ENCODE measurements around the gene MAMLD1.
A peak's percentile ranks its signal among the peaks of the same experiment; 100 is the strongest.

Gene MAMLD1

GRCh38 chrX:150358651-150359050, 4.5 kb upstream of the MAMLD1 start:
- DNase-seq = no peak

- DNase-seq = no peak
Observed at GRCh38 chrX:150360331-150360730, 2.8 kb upstream of the MAMLD1 start.

- DNase-seq = no peak
Observed at GRCh38 chrX:150361070-150361776, 1.9 kb upstream of the MAMLD1 start.

GRCh38 chrX:150361777-150362351, 1.3 kb upstream of the MAMLD1 start:
- peak; percentile 35 for DNase-seq

GRCh38 chrX:150363561-150364346, 637 bp downstream of the MAMLD1 start:
- peak; percentile 35 for DNase-seq

GRCh38 chrX:150364347-150365050, 1.4 kb downstream of the MAMLD1 start:
- DNase-seq = no peak

GRCh38 chrX:150365051-150365989, 2.2 kb downstream of the MAMLD1 start:
- DNase-seq = peak; percentile 14

GRCh38 chrX:150365990-150366911, 3.1 kb downstream of the MAMLD1 start:
- no peak for DNase-seq

- DNase-seq = no peak
Observed at GRCh38 chrX:150366951-150367545, 3.9 kb downstream of the MAMLD1 start.

GRCh38 chrX:150370589-150371312, 7.6 kb downstream of the MAMLD1 start:
- no peak for DNase-seq

GRCh38 chrX:150371877-150372276, 8.8 kb downstream of the MAMLD1 start:
- no peak for DNase-seq

GRCh38 chrX:150372280-150372679, 9.2 kb downstream of the MAMLD1 start:
- DNase-seq = no peak

- DNase-seq = no peak
Observed at GRCh38 chrX:150372756-150373155, 9.6 kb downstream of the MAMLD1 start.

GRCh38 chrX:150375243-150375770, 12.2 kb downstream of the MAMLD1 start:
- no peak for DNase-seq

- DNase-seq = no peak
Observed at GRCh38 chrX:150377005-150377404, 13.9 kb downstream of the MAMLD1 start.

GRCh38 chrX:150405006-150405405, 41.9 kb downstream of the MAMLD1 start:
- no peak for DNase-seq

- DNase-seq = no peak
Observed at GRCh38 chrX:150405576-150405975, 42.5 kb downstream of the MAMLD1 start.

- DNase-seq = no peak
Observed at GRCh38 chrX:150406596-150406995, 43.5 kb downstream of the MAMLD1 start.

GRCh38 chrX:150408007-150408406, 44.9 kb downstream of the MAMLD1 start:
- no peak for DNase-seq

- no peak for DNase-seq
Observed at GRCh38 chrX:150408561-150408960, 45.4 kb downstream of the MAMLD1 start.

Data from NCI-H226 (cell line).